ENCODE data around the gene MS4A8. TPM values are rescaled to one million over a fixed set of nuclear protein-coding genes. Genes with fewer than 3 reads are reported as not detected.

The MS4A8 gene
- total RNA-seq, 1 donor from 2014 or later = not detected

- TF ChIP-seq CTCF (IDR thresholded peaks at IDR 0.05; ENCODE audit: unreplicated experiment) = no peak
- no peak overlapping the region for H3K27ac Mint-ChIP-seq
- no peaks in the 10 kb centered on the region for H3K4me1 Mint-ChIP-seq
- no peak overlapping the region for H3K4me3 Mint-ChIP-seq
- DNase-seq (ENCODE audit: low spot score in 2 of 2, unreplicated experiment in 2 of 2) = no peak
- H3K9me3 Mint-ChIP-seq = peaks cover 3% of the 10 kb centered on the region
- H3K36me3 Mint-ChIP-seq = no peaks in the 10 kb centered on the region
- H3K27me3 Mint-ChIP-seq (ENCODE audit: low read depth) = peaks cover 22% of the 10 kb centered on the region
These were observed 18.5 kb downstream of the MS4A8 start for GRCh38 chr11:60717956-60718355.

- DNase-seq (ENCODE audit: low spot score in 2 of 2, unreplicated experiment in 2 of 2) = no peak
- no peaks in the 10 kb centered on the region for H3K36me3 Mint-ChIP-seq
- no peaks in the 10 kb centered on the region for H3K4me1 Mint-ChIP-seq
- TF ChIP-seq CTCF (IDR thresholded peaks at IDR 0.05; ENCODE audit: unreplicated experiment) = no peak
- no peak overlapping the region for H3K4me3 Mint-ChIP-seq
- peaks cover 3% of the 10 kb centered on the region for H3K9me3 Mint-ChIP-seq
- peaks cover 26% of the 10 kb centered on the region for H3K27me3 Mint-ChIP-seq (ENCODE audit: low read depth)
- no peak overlapping the region for H3K27ac Mint-ChIP-seq
These were observed 19.3 kb downstream of the MS4A8 start for GRCh38 chr11:60718524-60719316.

GRCh38 chr11:60719391-60719790 lies 20.0 kb downstream of the MS4A8 start:
- H3K9me3 Mint-ChIP-seq = peaks cover 3% of the 10 kb centered on the region
- H3K4me1 Mint-ChIP-seq = no peaks in the 10 kb centered on the region
- TF ChIP-seq CTCF (IDR thresholded peaks at IDR 0.05; ENCODE audit: unreplicated experiment) = no peak
- H3K4me3 Mint-ChIP-seq = no peak overlapping the region
- DNase-seq (ENCODE audit: low spot score in 2 of 2, unreplicated experiment in 2 of 2) = no peak
- peaks cover 32% of the 10 kb centered on the region for H3K27me3 Mint-ChIP-seq (ENCODE audit: low read depth)
- H3K36me3 Mint-ChIP-seq = no peaks in the 10 kb centered on the region
- no peak overlapping the region for H3K27ac Mint-ChIP-seq

- Mint-ChIP-seq H3K27ac (no peak overlapping the region), H3K36me3 (no peaks in the 10 kb centered on the region), H3K27me3 (ENCODE audit: low read depth) (peaks cover 37% of the 10 kb centered on the region), H3K4me3 (no peak overlapping the region), H3K4me1 (no peaks in the 10 kb centered on the region), H3K9me3 (peaks cover 3% of the 10 kb centered on the region)
- TF ChIP-seq CTCF (IDR thresholded peaks at IDR 0.05; ENCODE audit: unreplicated experiment) = no peak
- DNase-seq (ENCODE audit: low spot score in 2 of 2, unreplicated experiment in 2 of 2) = no peak
These were observed 21.0 kb downstream of the MS4A8 start for GRCh38 chr11:60720460-60720859.

GRCh38 chr11:60724420-60724819 lies 25.0 kb downstream of the MS4A8 start, which contains the start of gene MS4A18:
MS4A18 (plus strand) TSS chr11:60724720.
- Mint-ChIP-seq H3K27ac (no peak within 1 kb of the TSS), H3K9me3 (no peaks in the 10 kb centered on the region), H3K4me1 (no peaks in the 10 kb centered on the region), H3K36me3 (no peaks in the 10 kb centered on the region), H3K27me3 (ENCODE audit: low read depth) (peaks cover 56% of the 10 kb centered on the region), H3K4me3 (no peak within 1 kb of the TSS)
- DNase-seq (ENCODE audit: low spot score in 2 of 2, unreplicated experiment in 2 of 2) = no peak
- TF ChIP-seq CTCF (IDR thresholded peaks at IDR 0.05; ENCODE audit: unreplicated experiment) = no peak

All from mesothelial cell of epicardium (in vitro differentiated cells).